HepG2 (cell line): ENCODE results near the gene C9orf50. TPM values are rescaled to one million over a fixed set of nuclear protein-coding genes. Genes with fewer than 3 reads are reported as not detected.
A peak's percentile ranks its signal among the peaks of the same experiment; 100 is the strongest.

Experiments used
- HOXA3 ChIP-seq: sonication (generic); formaldehyde crosslinking; IDR thresholded peaks from 2 replicates; pipeline ENCODE4 v1.5.0; 2020; ENCODE audit warnings: missing genetic modification reagents
- HOXD1 ChIP-seq: sonication (generic); formaldehyde crosslinking; IDR thresholded peaks from 2 replicates; pipeline ENCODE4 v1.5.0; 2020; ENCODE audit warnings: missing genetic modification reagents
- KDM6A ChIP-seq: IDR thresholded peaks from 2 replicates; pipeline ENCODE4 v1.6.1; 2016; ENCODE audit warnings: low read depth
- ZBTB7B ChIP-seq: sonication (generic); formaldehyde crosslinking; IDR thresholded peaks from 2 replicates; pipeline ENCODE4 v1.4.0; 2020; ENCODE audit warnings: missing genetic modification reagents
- ZNF18 ChIP-seq: sonication (generic); formaldehyde crosslinking; IDR thresholded peaks from 2 replicates; pipeline ENCODE4 v1.8.0; 2022; ENCODE audit warnings: mild to moderate bottlenecking, missing genetic modification reagents; ENCODE audit not compliant: insufficient replicate concordance
- ZNF510 ChIP-seq: sonication (generic); formaldehyde crosslinking; IDR thresholded peaks from 2 replicates; pipeline ENCODE4 v1.4.0; 2020; ENCODE audit warnings: low read depth, mild to moderate bottlenecking, missing genetic modification reagents
- polyA plus RNA-seq, 8 experiments: library from polyadenylated mRNA; depleted of rRNA in 3 of 8; stranded (reverse) in 7 of 8; unstranded in 1 of 8; fragments of >200 nt; fragmentation: Illumina TruSeq in 4 of 8; extraction: Trizol in 4 of 8; gene quantifications; 2 replicates each; pipeline versions ENCODE4 v1.2.1 to v1.2.3, GENCODE V29; 2011 to 2016; ENCODE audit warnings: low read depth in 4 of 8, missing spikeins in 1 of 8, mixed read lengths in 1 of 8; ENCODE audit not compliant: insufficient read depth in 1 of 8
- total RNA-seq, 5 experiments: library from RNA; depleted of rRNA; stranded (reverse); fragments of >200 nt; fragmentation: Illumina TruSeq; extraction: Trizol; gene quantifications; 2 replicates each; pipeline ENCODE4 v1.2.3, GENCODE V29; 2016; ENCODE audit warnings: low read depth in 1 of 5
- TF ChIP-seq, protein P1 (sequence below): sonication (generic); formaldehyde crosslinking; IDR thresholded peaks from 2 replicates; pipeline ENCODE4 v1.5.0; 2020; ENCODE audit warnings: mild to moderate bottlenecking, missing genetic modification reagents
- TF ChIP-seq, protein P2 (sequence below): sonication (generic); formaldehyde crosslinking; IDR thresholded peaks from 2 replicates; pipeline ENCODE4 v1.5.0; 2020; ENCODE audit warnings: mild to moderate bottlenecking, missing genetic modification reagents

The C9orf50 gene
- total and polyA plus RNA-seq, 2 of the 13 experiments (the other 11 are each of a cell fraction or from before 2014, with no cell fraction given), result not detected

DNA sequence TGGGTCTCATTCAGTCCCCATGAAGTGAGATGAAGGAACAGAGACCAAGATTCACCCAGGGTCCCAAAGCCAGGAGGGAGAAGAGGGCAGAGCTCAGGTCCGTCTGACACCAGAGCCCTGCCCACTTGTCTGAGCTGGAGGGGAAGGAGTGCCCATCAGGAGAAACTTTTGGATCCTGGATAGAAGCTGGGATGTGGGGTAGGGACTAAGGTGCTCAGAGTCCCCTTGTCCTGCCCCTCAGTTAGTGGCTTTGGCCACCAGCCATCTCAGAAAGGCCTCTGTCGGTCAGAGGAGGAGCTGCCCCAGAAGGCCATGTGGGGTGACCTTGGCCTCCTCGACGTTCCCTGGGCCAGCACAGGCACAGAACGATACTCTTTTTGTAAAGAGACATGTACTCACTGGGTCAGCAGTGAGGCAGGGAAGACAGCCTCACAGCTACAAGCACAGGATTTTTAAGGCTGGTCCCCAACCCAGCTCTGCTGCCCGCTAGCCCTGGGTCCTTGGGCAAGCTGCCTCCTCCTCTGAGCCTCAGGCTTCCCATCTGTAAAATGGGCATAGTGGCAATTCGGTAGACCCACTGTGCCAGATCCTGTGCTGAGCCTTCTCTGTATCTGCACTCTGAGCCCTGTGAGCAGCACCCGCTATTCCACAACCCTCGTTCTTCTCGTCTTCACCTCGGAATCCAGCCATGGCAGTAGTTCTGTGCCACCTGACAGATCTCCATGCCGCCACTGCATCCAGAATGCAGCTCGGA, 49.4 kb downstream of the C9orf50 start (continued):
- TF ChIP-seq, protein P1, sequence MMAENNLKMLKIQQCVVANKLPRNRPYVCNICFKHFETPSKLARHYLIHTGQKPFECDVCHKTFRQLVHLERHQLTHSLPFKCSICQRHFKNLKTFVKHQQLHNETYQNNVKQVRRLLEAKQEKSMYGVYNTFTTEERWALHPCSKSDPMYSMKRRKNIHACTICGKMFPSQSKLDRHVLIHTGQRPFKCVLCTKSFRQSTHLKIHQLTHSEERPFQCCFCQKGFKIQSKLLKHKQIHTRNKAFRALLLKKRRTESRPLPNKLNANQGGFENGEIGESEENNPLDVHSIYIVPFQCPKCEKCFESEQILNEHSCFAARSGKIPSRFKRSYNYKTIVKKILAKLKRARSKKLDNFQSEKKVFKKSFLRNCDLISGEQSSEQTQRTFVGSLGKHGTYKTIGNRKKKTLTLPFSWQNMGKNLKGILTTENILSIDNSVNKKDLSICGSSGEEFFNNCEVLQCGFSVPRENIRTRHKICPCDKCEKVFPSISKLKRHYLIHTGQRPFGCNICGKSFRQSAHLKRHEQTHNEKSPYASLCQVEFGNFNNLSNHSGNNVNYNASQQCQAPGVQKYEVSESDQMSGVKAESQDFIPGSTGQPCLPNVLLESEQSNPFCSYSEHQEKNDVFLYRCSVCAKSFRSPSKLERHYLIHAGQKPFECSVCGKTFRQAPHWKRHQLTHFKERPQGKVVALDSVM (CRISPR knock-in tag), result peak; percentile 73; the same call in 1 of the 2 replicates
- TF ChIP-seq KDM6A (CRISPR knock-in tag) (no peak), ZBTB7B (CRISPR knock-in tag) (peak; percentile 38), ZNF510 (CRISPR knock-in tag) (no peak), HOXA3 (CRISPR knock-in tag) (peak; percentile 25; the same call in 1 of the 2 replicates), HOXD1 (0 out of 2 replicates have a peak, but pooled peaks have one; percentile 44), ZNF18 (CRISPR knock-in tag) (no peak)
- TF ChIP-seq, protein P2, sequence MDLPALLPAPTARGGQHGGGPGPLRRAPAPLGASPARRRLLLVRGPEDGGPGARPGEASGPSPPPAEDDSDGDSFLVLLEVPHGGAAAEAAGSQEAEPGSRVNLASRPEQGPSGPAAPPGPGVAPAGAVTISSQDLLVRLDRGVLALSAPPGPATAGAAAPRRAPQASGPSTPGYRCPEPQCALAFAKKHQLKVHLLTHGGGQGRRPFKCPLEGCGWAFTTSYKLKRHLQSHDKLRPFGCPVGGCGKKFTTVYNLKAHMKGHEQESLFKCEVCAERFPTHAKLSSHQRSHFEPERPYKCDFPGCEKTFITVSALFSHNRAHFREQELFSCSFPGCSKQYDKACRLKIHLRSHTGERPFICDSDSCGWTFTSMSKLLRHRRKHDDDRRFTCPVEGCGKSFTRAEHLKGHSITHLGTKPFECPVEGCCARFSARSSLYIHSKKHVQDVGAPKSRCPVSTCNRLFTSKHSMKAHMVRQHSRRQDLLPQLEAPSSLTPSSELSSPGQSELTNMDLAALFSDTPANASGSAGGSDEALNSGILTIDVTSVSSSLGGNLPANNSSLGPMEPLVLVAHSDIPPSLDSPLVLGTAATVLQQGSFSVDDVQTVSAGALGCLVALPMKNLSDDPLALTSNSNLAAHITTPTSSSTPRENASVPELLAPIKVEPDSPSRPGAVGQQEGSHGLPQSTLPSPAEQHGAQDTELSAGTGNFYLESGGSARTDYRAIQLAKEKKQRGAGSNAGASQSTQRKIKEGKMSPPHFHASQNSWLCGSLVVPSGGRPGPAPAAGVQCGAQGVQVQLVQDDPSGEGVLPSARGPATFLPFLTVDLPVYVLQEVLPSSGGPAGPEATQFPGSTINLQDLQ (CRISPR knock-in tag), result no peak
